BE2C (cell line): ENCODE results near the gene CHST5. TPM values are rescaled to one million over a fixed set of nuclear protein-coding genes. Genes with fewer than 3 reads are reported as not detected.

Experiments used
- DNase-seq: peaks from one replicate; pipeline ENCODE4 v3.0.0-alpha.2; 2020
- H3K27me3 ChIP-seq: fragments of 250-450 bp; sonication (Bioruptor Pico); 2 replicates; pipeline ENCODE4 v1.5.1; 2020; ENCODE audit warnings: mild to moderate bottlenecking
- H3K36me3 ChIP-seq: fragments of 250-450 bp; sonication (Bioruptor Pico); 2 replicates; pipeline ENCODE4 v1.5.1; 2020; ENCODE audit warnings: mild to moderate bottlenecking
- H3K4me1 ChIP-seq: fragments of 250-450 bp; sonication (Bioruptor Pico); 2 replicates; pipeline ENCODE4 v1.5.1; 2020
- H3K4me3 ChIP-seq: 2 replicates; pipeline ENCODE4 v1.5.1; 2011; ENCODE audit warnings: low read depth, low read length
- H3K9me3 ChIP-seq: fragments of 250-450 bp; sonication (Bioruptor Pico); 2 replicates; pipeline ENCODE4 v1.5.1; 2020
- CTCF ChIP-seq: IDR thresholded peaks from 2 replicates; pipeline ENCODE4 v1.5.1; 2012; ENCODE audit warnings: mild to moderate bottlenecking, low read depth, low read length
- polyA plus RNA-seq: library from polyadenylated mRNA; unstranded; fragments of >200 nt; gene quantifications from one replicate; pipeline ENCODE4 v1.2.1, GENCODE V29; 2012; ENCODE audit warnings: low read depth, missing spikeins; ENCODE audit not compliant: insufficient read length, insufficient read depth

CHST5 gene
- polyA plus RNA-seq: 0.22 TPM

DNA sequence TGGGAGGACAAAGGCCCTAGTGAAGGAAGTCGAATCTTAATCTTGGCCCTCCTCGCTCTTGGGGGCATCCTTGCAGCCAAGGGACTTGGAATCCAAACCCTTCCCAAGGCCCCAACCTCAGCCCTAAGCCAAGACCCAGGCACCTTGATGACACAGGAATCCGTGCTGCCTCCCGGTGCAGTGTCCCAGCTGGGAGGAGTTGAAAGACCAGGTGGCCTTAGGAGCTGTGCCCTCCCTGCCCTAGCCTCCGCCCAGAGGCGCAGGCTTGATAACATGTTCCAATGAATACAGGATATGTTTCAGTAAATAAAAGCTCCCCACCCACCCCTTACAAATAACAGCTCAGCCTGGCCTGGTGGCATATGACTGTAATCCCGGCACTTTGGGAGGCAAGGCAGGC lies at the start of gene CHST5:
Gene CHST5 (minus strand): TSS at position 208 of the 400 bp plus-strand sequence. CDS start 5,724 bp downstream, outside the sequence.
- TF ChIP-seq CTCF: no peak
- Histone ChIP-seq H3K4me3 (no peak within 1 kb of the TSS), H3K4me1 (no peaks in the 10 kb centered on the region), H3K9me3 (no peaks in the 10 kb centered on the region), H3K36me3 (no peaks in the 10 kb centered on the region), H3K27me3 (no peaks in the 10 kb centered on the region)
- no peak for DNase-seq

DNA sequence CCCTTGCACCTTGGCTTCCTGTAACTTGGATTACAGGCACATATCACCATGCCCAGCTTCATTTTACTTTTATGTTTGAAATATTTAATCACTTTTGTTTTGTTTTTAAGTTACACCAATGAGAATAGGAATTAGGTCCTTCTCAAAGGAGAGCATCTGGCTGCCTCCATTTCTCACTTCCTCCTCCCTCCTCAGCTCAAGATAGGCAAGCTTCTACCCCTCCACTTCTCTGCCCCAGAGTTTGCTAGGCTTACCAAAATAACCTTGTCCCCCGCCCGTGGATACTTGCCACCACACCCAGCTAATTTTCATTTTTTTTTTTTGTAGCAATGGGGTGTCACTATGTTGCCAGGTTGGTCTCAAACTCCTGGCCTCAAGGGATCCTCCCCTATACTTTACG lies 48.2 kb upstream of the CHST5 start:
- Histone ChIP-seq H3K27me3 (no peaks in the 10 kb centered on the region), H3K4me3 (no peak overlapping the region), H3K4me1 (no peaks in the 10 kb centered on the region), H3K36me3 (no peaks in the 10 kb centered on the region; the same call in 1 of the 2 replicates), H3K9me3 (no peaks in the 10 kb centered on the region)
- no peak for DNase-seq
- TF ChIP-seq CTCF: no peak

- Histone ChIP-seq H3K27me3 (no peaks in the 10 kb centered on the region), H3K9me3 (no peaks in the 10 kb centered on the region), H3K36me3 (peaks cover 29% of the 10 kb centered on the region), H3K4me1 (no peaks in the 10 kb centered on the region), H3K4me3 (no peak overlapping the region)
- DNase-seq: no peak
- TF ChIP-seq CTCF: no peak
Observed at GRCh38 chr16:75579281-75579834, 43.5 kb upstream of the CHST5 start.

- no peak for TF ChIP-seq CTCF
- no peaks in the 10 kb centered on the region for H3K27me3 ChIP-seq
- no peaks in the 10 kb centered on the region for H3K4me1 ChIP-seq
- no peaks in the 10 kb centered on the region for H3K9me3 ChIP-seq
- H3K36me3 ChIP-seq: peaks cover 36% of the 10 kb centered on the region
- DNase-seq: no peak
- no peak overlapping the region for H3K4me3 ChIP-seq
Observed at GRCh38 chr16:75578725-75579124, 42.8 kb upstream of the CHST5 start.

DNA sequence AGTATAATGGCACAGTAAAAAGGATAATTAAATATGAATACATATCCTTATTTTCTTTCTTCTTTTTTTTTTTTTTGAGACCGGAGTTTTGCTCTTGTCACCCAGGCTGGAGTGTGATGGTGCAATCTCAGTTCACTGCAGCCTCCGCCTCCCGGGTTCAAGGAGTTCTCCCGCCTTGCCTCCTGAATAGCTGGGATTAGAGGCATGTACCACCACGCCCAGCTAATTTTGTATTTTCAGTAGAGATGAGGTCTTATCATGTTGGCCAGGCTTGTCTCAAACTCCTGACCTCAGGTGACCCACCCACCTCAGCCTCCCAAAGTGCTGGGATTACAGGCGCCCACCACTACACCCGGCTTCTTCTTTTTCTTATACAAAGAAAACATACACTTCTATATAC lies 42.3 kb upstream of the CHST5 start:
- H3K9me3 ChIP-seq: no peaks in the 10 kb centered on the region
- no peak for DNase-seq
- peaks cover 41% of the 10 kb centered on the region for H3K36me3 ChIP-seq
- no peak for TF ChIP-seq CTCF
- no peak overlapping the region for H3K4me3 ChIP-seq
- no peaks in the 10 kb centered on the region for H3K4me1 ChIP-seq
- H3K27me3 ChIP-seq: no peaks in the 10 kb centered on the region

DNA sequence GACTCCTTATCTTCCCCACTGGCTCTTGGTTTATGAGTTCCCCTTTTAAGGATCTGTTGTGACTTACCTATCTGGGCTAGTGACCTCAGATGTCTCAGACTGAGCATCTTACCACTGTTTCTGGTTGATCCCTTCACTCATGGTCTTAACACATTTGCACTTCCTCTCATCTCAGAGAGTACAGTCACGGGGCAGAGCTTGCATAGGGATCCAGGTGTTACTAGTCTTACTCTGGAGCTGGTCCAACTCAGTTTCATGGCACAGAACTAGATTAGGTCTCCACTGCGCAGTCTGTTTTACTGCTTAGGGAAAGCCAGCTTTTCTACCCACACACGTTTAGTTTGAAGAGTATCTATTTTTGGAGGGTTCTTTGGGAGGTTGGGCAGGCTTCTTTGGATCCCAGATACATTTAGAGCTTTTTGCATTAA lies 40.5 kb upstream of the CHST5 start:
- Histone ChIP-seq H3K4me3 (no peak overlapping the region), H3K27me3 (no peaks in the 10 kb centered on the region), H3K36me3 (peaks cover 59% of the 10 kb centered on the region), H3K4me1 (no peaks in the 10 kb centered on the region), H3K9me3 (no peaks in the 10 kb centered on the region)
- TF ChIP-seq CTCF: no peak
- no peak for DNase-seq
